K562 (cell line): ENCODE results near the gene CD320. TPM values are rescaled to one million over a fixed set of nuclear protein-coding genes. Genes with fewer than 3 reads are reported as not detected.
A peak's percentile ranks its signal among the peaks of the same experiment; 100 is the strongest.

Experiments
- BACH1 ChIP-seq: fragments of 200-800 bp; sonication (Bioruptor generic); IDR thresholded peaks from 2 replicates; pipeline ENCODE4 v1.6.1; 2016; ENCODE audit warnings: missing genetic modification characterization, missing compliant biosample characterization
- CBFA2T2 ChIP-seq: fragments of 450-650 bp; conservative IDR thresholded peaks from 2 replicates; pipeline ENCODE4 v1.6.1; 2017; ENCODE audit warnings: mild to moderate bottlenecking
- ETV5 ChIP-seq: sonication (generic); formaldehyde crosslinking; IDR thresholded peaks from 2 replicates; pipeline ENCODE4 v1.4.0; 2020; ENCODE audit warnings: low read depth, mild to moderate bottlenecking, missing genetic modification reagents
- FOXA1 ChIP-seq: fragments of 450-650 bp; IDR thresholded peaks from 2 replicates; pipeline ENCODE4 v1.6.1; 2016; ENCODE audit warnings: mild to moderate bottlenecking, borderline replicate concordance
- HEY1 ChIP-seq: fragments of 250-450 bp; sonication (Bioruptor Pico); IDR thresholded peaks from 2 replicates; pipeline ENCODE4 v1.5.0; 2020; ENCODE audit warnings: mild to moderate bottlenecking, moderate library complexity, borderline replicate concordance
- KDM1A ChIP-seq, 2 experiments: fragments of 450-650 bp; IDR thresholded peaks; 2 replicates each; pipeline ENCODE4 v1.6.1; 2016; ENCODE audit warnings: mild to moderate bottlenecking in 2 of 2
- MBD2 ChIP-seq: sonication (generic); IDR thresholded peaks from 2 replicates; pipeline ENCODE4 v1.6.1; 2016; ENCODE audit warnings: low read depth, borderline replicate concordance
- MIER1 ChIP-seq: fragments of 450-650 bp; IDR thresholded peaks from 2 replicates; pipeline ENCODE4 v1.6.1; 2016; ENCODE audit warnings: antibody characterized with exemption, mild to moderate bottlenecking, low read depth
- SMARCA5 ChIP-seq: fragments of 450-650 bp; IDR thresholded peaks from 2 replicates; pipeline ENCODE4 v1.6.1; 2016
- SNRNP70 ChIP-seq: fragments of 200-400 bp; formaldehyde crosslinking; optimal IDR thresholded peaks from 2 replicates; pipeline ENCODE3; 2017; ENCODE audit warnings: low read depth, low read length
- ZNF445 ChIP-seq: fragments of 250-450 bp; sonication (Bioruptor Pico); IDR thresholded peaks from 2 replicates; pipeline ENCODE4 v1.4.0; 2020; ENCODE audit warnings: low read depth, mild to moderate bottlenecking, moderate library complexity
- polyA plus RNA-seq, 8 experiments: library from polyadenylated mRNA; depleted of rRNA in 4 of 8; stranded (reverse) in 5 of 8; unstranded in 3 of 8; fragments of >200 nt; fragmentation: Nextera tagmentation in 2 of 8; fragmentation: Illumina TruSeq in 1 of 8; extraction: Ambion mirVana in 2 of 8; extraction: Trizol in 1 of 8; gene quantifications; 2 replicates each; pipeline versions ENCODE4 v1.2.1 to v1.2.3, GENCODE V29; 2011 to 2014; ENCODE audit warnings: inconsistent platforms in 1 of 8, missing spikeins in 1 of 8
- total RNA-seq, 7 experiments: library from RNA; depleted of rRNA in 6 of 7; stranded (reverse); fragments of >200 nt in 6 of 7; fragmentation: Illumina TruSeq in 2 of 7; extraction: Trizol in 2 of 7; gene quantifications; 2 replicates each; pipeline versions ENCODE4 v1.2.1 to v1.2.3, GENCODE V29; 2011 to 2021; ENCODE audit warnings: low replicate concordance in 1 of 7
- TF ChIP-seq, protein P1 (sequence below), 2 experiments: fragments of 450-650 bp; IDR thresholded peaks; 2 replicates each; pipeline ENCODE4 v1.6.1; 2016
- TF ChIP-seq, protein P2 (sequence below), 3 experiments: fragments of 200-800 bp in 1 of 3; sonication (Bioruptor generic) in 1 of 3; sonication (generic) in 1 of 3; formaldehyde crosslinking in 1 of 3; IDR thresholded peaks; 2 replicates each; pipeline versions ENCODE4 v1.6.1 to v1.8.0; 2016 to 2022; ENCODE audit warnings: mild to moderate bottlenecking in 2 of 3, missing compliant biosample characterization in 2 of 3, missing genetic modification characterization in 2 of 3, missing genetic modification reagents in 1 of 3
- TF ChIP-seq, protein P3 (sequence below): fragments of 450-650 bp; IDR thresholded peaks from 2 replicates; pipeline ENCODE4 v1.6.1; 2016; ENCODE audit warnings: mild to moderate bottlenecking, moderate library complexity

The CD320 gene
- total and polyA plus RNA-seq, 9 of the 15 experiments (the other 6 are each of a cell fraction or from before 2014, with no cell fraction given): 0.45 to 94.5 (median 34.4) TPM

DNA sequence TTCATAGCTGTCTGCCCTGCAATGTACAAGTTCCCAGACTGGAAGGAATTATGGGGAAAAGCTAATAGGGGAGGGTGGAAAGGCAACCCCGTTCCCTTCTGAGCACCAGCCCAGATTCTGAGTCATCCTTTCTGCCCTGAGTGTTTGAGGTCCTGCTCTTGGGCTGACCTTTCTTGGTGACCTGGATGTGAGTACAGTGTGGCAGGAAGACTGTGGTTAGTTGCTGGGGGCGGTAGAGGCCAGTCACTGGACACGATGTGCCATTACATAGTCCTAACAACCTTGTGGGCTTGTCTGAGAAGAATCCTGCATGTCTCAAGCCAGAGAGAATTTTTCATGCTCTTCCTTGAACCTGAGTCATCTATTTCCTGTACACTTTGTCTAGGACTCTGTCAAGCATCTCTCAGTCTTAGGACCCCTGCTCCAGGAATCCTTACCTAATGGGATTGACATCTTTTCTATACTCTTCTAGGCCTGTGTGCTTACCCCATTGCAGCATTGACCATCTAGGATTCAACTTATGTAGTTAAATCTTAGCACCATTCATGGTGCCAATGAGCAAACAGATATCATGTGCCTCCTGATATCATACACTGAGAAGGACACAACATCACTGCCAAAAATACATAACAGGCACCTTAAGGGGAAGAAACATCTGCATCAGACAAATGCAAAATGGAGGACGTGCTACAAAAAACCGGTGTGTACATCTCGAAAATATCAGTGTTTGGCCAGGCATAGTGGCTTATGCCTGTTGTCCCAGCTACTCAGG, 47.7 kb upstream of the CD320 start (continued):
- TF ChIP-seq, protein P1, sequence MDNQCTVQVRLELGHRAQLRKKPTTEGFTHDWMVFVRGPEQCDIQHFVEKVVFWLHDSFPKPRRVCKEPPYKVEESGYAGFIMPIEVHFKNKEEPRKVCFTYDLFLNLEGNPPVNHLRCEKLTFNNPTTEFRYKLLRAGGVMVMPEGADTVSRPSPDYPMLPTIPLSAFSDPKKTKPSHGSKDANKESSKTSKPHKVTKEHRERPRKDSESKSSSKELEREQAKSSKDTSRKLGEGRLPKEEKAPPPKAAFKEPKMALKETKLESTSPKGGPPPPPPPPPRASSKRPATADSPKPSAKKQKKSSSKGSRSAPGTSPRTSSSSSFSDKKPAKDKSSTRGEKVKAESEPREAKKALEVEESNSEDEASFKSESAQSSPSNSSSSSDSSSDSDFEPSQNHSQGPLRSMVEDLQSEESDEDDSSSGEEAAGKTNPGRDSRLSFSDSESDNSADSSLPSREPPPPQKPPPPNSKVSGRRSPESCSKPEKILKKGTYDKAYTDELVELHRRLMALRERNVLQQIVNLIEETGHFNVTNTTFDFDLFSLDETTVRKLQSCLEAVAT (IDR thresholded peaks at IDR 0.05): peak in 1 of 2 experiments; percentile 81; a peak in 2 of 4 replicates
- TF ChIP-seq, protein P2, sequence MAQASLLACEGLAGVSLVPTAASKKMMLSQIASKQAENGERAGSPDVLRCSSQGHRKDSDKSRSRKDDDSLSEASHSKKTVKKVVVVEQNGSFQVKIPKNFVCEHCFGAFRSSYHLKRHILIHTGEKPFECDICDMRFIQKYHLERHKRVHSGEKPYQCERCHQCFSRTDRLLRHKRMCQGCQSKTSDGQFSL (CRISPR knock-in tag; IDR thresholded peaks at IDR 0.05): no peak
- TF ChIP-seq, protein P2 (tag; IDR thresholded peaks at IDR 0.05): no peak
- TF ChIP-seq FOXA1 (no peak), KDM1A (IDR thresholded peaks at IDR 0.05) (peak; percentile 75 to 85; a peak in 3 of 4 replicates), MBD2 (peak; percentile 38; the same call in 1 of the 2 replicates), ETV5 (CRISPR knock-in tag) (peak; percentile 92), ZNF445 (CRISPR knock-in tag) (no peak), CBFA2T2 (0 out of 2 replicates have a peak, but pooled peaks have one; percentile 12), MIER1 (no peak), HEY1 (CRISPR knock-in tag) (no peak), SNRNP70 (no peak), BACH1 (tag) (peak; percentile 56; the same call in 1 of the 2 replicates), SMARCA5 (no peak)
- TF ChIP-seq, protein P3, sequence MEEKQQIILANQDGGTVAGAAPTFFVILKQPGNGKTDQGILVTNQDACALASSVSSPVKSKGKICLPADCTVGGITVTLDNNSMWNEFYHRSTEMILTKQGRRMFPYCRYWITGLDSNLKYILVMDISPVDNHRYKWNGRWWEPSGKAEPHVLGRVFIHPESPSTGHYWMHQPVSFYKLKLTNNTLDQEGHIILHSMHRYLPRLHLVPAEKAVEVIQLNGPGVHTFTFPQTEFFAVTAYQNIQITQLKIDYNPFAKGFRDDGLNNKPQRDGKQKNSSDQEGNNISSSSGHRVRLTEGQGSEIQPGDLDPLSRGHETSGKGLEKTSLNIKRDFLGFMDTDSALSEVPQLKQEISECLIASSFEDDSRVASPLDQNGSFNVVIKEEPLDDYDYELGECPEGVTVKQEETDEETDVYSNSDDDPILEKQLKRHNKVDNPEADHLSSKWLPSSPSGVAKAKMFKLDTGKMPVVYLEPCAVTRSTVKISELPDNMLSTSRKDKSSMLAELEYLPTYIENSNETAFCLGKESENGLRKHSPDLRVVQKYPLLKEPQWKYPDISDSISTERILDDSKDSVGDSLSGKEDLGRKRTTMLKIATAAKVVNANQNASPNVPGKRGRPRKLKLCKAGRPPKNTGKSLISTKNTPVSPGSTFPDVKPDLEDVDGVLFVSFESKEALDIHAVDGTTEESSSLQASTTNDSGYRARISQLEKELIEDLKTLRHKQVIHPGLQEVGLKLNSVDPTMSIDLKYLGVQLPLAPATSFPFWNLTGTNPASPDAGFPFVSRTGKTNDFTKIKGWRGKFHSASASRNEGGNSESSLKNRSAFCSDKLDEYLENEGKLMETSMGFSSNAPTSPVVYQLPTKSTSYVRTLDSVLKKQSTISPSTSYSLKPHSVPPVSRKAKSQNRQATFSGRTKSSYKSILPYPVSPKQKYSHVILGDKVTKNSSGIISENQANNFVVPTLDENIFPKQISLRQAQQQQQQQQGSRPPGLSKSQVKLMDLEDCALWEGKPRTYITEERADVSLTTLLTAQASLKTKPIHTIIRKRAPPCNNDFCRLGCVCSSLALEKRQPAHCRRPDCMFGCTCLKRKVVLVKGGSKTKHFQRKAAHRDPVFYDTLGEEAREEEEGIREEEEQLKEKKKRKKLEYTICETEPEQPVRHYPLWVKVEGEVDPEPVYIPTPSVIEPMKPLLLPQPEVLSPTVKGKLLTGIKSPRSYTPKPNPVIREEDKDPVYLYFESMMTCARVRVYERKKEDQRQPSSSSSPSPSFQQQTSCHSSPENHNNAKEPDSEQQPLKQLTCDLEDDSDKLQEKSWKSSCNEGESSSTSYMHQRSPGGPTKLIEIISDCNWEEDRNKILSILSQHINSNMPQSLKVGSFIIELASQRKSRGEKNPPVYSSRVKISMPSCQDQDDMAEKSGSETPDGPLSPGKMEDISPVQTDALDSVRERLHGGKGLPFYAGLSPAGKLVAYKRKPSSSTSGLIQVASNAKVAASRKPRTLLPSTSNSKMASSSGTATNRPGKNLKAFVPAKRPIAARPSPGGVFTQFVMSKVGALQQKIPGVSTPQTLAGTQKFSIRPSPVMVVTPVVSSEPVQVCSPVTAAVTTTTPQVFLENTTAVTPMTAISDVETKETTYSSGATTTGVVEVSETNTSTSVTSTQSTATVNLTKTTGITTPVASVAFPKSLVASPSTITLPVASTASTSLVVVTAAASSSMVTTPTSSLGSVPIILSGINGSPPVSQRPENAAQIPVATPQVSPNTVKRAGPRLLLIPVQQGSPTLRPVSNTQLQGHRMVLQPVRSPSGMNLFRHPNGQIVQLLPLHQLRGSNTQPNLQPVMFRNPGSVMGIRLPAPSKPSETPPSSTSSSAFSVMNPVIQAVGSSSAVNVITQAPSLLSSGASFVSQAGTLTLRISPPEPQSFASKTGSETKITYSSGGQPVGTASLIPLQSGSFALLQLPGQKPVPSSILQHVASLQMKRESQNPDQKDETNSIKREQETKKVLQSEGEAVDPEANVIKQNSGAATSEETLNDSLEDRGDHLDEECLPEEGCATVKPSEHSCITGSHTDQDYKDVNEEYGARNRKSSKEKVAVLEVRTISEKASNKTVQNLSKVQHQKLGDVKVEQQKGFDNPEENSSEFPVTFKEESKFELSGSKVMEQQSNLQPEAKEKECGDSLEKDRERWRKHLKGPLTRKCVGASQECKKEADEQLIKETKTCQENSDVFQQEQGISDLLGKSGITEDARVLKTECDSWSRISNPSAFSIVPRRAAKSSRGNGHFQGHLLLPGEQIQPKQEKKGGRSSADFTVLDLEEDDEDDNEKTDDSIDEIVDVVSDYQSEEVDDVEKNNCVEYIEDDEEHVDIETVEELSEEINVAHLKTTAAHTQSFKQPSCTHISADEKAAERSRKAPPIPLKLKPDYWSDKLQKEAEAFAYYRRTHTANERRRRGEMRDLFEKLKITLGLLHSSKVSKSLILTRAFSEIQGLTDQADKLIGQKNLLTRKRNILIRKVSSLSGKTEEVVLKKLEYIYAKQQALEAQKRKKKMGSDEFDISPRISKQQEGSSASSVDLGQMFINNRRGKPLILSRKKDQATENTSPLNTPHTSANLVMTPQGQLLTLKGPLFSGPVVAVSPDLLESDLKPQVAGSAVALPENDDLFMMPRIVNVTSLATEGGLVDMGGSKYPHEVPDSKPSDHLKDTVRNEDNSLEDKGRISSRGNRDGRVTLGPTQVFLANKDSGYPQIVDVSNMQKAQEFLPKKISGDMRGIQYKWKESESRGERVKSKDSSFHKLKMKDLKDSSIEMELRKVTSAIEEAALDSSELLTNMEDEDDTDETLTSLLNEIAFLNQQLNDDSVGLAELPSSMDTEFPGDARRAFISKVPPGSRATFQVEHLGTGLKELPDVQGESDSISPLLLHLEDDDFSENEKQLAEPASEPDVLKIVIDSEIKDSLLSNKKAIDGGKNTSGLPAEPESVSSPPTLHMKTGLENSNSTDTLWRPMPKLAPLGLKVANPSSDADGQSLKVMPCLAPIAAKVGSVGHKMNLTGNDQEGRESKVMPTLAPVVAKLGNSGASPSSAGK: no peak
